HG03469 (cell line): ENCODE results near the gene SPATA12.

Source experiments
- ATAC-seq: cut with Tn5 transposase; IDR thresholded peaks from one replicate; pipeline ENCODE4 v1.9.1; 2021; ENCODE audit warnings: mild to moderate bottlenecking, moderate library complexity, moderate number of reproducible peaks; ENCODE audit not compliant: unreplicated experiment

Gene SPATA12

DNA sequence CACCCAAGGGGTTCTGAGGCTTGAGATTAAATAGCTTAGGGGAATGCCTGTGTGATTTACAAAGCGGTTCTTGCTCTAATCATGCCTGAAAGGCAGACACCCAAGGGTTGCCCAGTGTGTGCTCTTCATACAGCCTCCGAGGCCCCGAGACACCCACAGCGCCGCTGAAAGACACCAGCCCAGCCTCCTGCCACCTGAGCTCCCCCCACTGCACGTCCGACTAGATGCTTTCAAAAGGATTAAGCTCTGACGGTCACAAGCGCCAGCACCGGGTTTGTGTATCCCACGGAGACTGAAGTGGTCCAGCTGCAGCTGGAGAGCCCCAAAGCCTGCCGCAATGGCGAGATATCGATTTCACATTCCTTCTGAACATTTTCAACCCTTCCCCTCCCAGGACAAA is 50.3 kb downstream of the SPATA12 start:
- ATAC-seq: no peak

DNA sequence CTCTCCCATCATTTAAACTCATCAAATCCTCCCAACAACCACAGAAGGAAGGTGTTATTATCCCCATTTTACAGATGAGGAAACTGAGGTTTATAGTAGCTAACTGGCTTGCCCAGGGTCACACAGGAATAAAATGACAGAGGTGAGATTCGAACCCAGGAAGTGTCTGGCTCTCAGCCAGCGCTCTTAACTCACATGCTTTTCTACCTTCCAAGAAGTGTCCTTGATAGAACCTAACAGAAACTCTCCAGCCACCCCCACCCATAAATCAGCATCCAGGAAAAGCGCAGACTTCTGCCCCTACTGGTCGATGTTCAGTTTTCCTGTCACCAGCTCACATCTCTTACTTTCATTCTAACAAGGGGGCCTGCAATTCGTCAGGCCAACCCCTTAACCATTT is 51.7 kb downstream of the SPATA12 start:
- no peak for ATAC-seq

DNA sequence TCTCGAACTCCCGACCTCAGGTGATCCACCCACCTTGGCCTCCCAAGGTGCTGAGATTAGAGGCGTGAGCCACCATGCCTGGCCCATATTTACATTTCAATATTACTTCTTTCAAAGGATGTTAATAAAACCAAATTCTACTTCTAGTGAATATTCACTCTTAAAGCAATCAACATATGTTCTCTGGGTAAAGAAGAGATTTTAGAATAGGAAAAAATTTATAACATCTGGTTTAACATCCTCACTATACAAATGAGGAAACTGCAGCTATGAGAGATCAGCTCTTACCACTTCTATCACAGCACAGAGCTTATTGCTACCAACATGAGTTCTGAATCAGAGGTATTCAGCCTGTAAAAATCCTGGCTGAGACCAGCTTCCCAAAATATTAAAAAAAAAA is 56.0 kb downstream of the SPATA12 start:
- ATAC-seq: no peak

DNA sequence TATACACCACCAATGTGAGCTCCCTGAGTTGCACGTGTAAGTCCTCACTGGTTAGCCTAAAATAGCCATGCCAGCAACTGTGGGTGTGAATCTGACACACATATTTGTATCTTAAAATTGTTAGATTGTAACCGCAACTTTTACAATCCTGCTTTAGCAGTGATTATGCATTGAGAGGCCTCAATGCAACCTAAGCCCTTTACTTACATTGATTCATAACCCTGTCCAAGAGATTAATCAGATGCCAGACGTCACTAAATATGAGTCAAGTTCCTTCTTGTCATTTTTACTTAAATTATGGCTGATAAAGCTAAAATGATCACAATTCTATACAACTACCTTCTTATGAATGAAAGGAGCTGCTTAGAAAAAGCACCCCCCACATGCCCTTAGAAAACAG is 57.8 kb downstream of the SPATA12 start:
- no peak for ATAC-seq

DNA sequence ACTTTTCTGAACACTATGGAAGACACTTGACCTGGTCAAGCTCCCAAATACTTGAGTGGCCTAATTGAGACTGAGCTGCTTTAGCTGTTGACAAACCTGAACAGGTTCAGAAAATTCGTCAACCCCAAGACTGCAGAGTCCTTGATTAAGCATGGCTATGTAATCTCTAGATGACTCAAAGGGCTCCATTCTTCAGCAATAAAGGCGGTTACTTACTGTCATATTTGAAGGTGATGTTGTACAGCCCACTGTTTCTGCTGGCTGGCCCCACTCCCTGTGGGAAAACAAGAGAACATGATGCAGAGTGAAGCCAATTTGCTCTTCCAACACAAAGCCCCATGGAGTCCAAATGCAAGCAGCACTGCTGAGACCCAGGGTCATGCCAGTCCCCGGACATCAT is 59.6 kb downstream of the SPATA12 start:
- ATAC-seq: no peak

DNA sequence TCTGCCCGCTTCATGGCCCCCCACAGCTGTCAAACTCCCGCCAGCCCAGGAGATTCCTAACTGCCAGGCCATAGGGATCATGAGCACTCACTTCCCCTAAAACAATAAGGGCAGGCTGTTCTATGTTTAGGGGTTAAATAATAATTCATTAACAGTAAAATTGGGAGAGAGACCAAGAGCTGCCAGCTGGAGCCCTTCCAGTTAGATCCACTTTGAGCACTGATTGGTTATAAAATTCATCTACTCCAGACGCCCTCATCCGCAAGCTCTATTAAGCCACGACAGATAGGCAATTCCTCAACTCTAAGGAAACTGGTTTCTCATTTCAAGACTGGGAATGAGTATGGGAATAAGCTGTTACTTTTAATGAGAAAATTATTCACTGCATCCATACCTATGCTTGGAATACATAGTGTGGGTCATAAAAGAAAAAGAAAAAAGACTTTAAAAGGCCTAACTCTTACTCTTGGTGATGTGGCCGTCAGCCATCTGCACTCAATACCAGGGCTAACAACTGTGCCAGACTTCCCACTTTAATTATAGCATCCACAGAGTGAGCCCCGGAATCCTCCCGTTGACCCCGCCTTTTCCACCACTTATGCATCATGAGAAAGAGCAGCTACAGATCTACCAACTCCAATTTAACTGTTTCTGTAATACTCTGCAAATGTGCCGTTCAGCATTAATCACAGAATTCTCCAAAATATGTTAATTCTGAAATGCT is 60.1 kb downstream of the SPATA12 start:
- ATAC-seq: no peak
